HG03558 (cell line): ENCODE data around the gene ARG1.
"Not testable (repeated sequence)": the region's sequence is repeated elsewhere in the genome, so short reads cannot be mapped to it uniquely, and the experiment has no call there.

Experiments used
- ATAC-seq: cut with Tn5 transposase; IDR thresholded peaks from one replicate; pipeline ENCODE4 v1.9.1; 2021; ENCODE audit warnings: moderate number of reproducible peaks; ENCODE audit not compliant: unreplicated experiment; ENCODE audit errors: extremely low read depth

ARG1 gene

DNA sequence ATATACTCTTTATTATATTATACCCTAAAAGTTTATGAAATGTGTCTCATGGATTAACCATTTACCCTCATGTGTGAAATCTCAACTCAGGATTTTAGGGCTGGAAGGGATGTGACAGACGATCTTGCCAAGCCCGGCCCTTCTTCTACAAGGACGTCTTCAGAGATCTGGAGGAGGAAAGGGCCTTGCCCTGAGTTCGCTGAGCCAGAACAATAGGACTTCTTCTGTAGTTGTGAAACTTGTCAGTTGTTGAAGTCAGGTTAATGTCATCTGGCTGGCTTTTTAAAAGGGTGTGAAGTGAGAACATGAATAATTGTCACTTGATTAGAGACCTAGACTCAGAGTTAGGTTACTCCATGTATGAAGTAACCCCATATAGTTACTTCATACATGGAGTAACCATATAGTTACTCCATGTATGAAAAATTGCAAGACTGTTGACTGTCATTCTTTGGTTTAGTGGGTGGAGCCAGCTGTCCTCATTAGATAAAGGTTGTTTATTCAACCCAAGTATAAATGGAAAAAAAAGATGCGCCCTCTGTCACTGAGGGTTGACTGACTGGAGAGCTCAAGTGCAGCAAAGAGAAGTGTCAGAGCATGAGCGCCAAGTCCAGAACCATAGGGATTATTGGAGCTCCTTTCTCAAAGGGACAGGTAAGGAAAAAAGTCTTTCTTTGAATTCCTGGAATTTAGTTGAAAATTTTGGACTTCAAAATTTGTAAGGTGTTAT lies at the start of gene ARG1:
ARG1 (plus strand) TSS at position 541 of the 730 bp plus-strand sequence; CDS start at position 598, 57 bp downstream.
- ATAC-seq: no peak

DNA sequence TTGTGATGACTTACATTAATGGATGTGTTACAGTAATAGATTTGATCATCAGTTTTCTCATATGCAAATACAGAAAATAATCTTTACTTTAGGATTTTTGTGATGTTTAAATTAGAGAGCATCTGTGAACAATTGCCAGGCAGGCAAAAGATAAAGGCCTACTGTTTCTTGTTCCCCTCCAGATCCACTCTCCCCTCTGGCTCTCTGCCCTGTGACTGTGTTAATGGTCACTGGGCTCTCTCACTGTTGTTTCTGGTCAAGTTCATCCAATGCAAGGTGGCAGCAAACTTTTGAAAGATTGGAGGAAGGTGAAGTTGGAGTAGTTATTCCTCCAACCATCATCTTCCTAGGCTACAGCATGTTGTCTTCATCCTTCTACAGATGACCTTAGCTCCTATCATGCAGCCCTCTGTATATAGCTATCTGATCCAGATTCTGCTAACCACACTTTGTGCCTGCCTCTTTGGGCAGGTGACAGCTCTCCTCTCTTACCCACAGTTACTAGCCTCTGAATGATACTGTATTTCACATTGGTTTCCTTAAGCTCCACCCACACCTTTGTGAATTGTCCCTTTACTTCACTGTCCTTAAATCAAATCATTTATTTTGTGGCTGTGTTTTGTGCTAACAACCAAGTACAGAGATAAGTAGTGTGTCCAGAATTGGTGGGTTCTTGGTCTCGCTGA lies 48.9 kb upstream of the ARG1 start:
- ATAC-seq: no peak

DNA sequence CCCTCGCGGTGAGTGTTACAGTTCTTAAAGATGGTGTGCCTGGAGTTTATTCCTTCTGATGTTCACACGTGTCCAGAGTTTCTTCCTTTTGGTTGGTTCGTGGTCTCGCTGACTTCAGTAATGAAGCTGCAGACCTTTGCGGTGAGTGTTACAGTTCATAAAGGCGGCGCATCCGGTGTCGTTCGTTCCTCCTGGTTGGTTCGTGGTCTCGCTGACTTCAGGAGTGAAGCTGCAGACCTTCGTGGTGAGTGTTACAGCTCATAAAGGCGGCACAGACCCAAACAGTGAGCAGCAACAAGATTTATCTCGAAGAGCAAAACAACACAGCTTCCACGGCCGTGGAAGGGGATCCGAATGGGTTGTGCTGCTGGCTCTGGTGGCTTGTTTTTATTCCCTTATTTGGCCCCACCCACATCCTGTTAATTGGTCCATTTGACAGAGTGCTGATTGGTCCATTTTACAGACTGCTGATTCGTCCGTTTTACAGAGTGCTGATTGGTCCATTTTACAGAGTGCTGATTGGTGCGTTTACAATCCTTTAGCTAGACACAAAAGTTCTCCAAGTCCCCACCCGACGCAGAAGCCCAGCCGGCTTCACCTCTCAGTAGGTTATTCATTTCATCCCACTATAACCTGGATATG lies 48.2 kb upstream of the ARG1 start:
- no peak for ATAC-seq

DNA sequence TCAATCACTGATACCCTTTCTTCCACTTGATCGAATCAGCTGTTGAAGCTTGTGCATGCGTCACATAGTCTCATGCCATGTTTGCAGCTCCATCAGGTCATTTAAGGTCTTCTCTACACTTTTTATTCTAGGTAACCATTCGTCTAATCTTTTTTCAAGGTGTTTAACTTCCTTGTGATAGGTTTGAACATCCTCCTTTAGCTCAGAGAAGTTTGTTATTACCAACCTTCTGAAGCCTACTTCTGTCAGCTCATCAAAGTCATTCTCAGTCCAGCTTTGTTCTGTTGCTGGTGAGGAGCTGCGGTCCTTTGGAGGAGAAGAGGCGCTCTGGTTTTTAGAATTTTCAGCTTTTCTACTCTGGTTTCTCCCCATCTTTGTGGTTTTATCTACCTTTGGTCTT lies 42.1 kb upstream of the ARG1 start:
- ATAC-seq: not testable (repeated sequence)

DNA sequence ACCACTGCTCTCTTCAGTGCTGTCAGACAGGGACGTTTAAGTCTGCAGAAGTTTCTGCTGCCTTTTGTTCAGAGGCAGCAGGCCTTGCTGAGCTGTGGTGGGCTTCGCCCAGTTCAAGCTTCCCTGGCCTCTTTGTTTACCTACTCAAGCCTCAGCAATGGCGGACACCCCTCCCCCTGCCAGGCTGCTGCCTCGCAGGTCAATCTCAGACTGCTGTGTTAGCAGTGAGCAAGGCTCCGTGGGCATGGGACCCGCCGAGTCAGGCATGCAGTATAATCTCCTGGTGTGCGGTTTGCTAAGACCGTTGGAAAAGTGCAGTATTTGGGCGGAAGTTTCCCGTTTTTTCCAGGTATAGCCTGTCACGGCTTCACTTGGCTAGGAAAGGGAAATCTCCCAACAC lies 41.3 kb upstream of the ARG1 start:
- ATAC-seq: not testable (repeated sequence)

- ATAC-seq: peak; percentile 88
Measured at GRCh38 chr6:131532580-131533039, 40.4 kb upstream of the ARG1 start.

- not testable (repeated sequence) for ATAC-seq
Measured at GRCh38 chr6:131538615-131539014, 34.4 kb upstream of the ARG1 start.

DNA sequence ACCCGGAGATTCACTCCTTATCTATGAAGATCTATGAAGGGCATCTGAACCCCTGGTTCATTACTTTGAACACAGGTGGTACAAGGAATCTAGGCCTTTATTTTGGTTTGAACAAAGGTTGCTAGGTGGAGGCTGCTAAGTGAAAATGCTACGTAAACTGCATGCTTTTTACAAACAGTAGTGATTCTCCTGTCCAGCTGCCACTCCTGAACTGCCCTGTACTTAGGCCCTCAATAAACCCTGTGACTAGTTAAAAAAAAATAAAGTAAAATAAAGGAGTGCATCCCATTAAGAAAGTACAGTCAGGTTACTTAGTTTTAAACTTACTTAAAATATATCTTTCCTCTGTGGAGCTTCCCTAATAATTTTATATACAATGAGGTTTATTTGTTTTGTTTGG lies 27.7 kb upstream of the ARG1 start:
- ATAC-seq: no peak

DNA sequence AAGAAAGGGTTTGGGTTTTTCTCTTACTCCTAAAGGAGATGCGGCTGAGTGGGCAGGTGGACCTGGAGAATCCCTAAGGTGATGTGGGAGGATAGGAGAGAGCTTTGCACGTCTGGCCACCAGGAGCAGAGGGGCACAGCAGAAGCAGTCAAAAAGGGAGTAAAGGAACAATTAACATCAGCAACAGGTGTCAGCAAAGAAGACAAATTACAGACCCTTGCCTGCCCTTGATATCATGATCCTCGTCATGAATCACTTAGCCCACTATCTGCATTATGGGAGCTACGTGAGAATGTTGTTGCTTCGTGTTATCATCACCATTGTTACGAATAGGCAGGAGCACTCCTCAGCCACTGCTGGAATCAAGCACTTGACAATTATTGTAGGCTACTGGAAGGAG lies 25.5 kb upstream of the ARG1 start:
- ATAC-seq: no peak

DNA sequence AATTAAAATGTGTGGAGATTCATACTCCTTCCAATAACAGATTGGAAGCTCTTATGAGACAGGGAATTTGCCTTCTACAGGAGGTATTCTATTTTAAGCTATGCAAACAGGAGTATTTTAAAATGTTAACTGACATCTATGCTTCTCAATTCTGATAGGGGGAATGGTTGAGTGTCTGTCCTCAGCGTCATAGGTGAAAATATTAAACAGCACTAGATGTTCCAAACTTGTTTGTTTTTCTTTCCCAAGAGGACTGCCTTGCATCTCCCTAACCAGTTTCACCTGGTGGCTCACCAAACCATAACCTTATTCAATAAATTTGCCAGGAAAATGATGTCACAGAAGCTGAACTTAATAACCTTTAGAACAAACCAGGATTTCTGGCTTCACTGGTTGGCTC lies 24.6 kb upstream of the ARG1 start:
- no peak for ATAC-seq

DNA sequence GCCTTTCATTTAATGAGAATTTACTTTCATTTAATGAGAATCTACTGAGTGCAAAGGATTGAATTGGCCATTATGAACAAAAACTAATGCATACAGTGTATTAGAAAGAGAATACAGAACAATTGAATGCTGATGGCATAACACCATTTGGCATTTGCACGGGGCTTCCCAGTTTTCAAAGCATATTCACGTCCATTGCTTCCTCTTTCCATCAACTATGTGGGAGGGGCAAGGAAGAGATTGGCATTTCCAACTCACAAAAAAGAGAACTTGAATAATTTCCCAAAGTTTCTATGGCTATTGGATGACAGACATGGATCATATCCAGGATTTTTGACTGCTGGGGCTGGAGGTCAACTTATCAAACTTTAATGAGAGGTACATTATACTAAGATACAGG lies 23.2 kb upstream of the ARG1 start:
- no peak for ATAC-seq

DNA sequence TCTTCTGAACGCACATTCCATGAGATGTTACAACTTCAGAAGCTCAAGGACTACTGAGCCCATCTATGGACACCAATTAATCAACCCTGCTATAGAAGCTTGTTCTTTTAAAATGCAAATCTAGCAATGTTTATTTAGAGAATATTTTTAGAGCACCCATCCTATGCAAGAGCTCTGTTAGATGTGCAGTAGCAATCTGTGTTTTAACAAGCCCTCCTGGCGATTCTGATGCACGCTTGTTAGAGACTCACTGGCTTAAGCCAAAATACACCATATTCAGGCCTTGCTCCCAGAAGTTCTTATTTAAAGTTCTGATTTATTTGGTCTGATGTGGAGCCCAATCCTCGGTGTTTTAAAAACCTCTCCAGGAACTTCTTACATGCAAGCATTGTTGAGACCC lies 21.1 kb upstream of the ARG1 start:
- ATAC-seq: no peak

DNA sequence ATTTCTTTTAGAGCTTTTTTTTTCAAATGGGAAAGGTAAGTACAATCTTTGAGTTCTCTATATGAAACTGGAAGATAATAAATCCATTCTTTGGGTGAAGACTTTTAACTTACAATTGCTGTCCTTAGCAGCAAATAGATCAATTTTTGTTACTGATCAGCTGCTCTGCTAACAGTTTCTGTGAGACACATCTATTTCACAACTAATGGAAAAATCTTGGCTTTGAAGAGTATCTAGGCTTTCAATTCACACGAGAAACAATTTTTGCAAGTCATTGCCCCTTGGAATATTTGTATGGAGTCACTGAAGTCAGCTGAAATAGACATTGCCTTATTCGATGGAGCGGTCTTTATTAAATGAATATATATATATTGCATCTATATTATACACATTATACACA lies 20.5 kb upstream of the ARG1 start:
- ATAC-seq: no peak

DNA sequence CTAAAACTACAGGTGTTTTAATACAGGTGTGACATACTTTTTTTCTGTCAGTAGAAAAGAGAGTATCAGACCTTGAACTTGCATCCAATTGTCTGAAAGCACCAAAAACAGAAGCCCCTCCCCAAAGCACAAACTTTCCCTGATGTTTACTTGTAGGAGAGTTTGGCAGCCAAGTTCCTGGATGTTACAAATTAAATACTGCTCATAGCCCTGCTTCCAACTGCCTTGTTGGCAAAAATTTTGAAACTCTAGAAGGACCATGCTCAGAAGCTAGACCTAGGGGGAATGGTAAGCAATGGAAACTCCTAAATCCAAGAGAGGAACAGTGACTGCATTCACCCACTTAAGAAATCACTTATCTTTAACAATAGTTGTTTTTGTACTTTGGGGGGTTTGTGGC lies 17.0 kb upstream of the ARG1 start:
- no peak for ATAC-seq

DNA sequence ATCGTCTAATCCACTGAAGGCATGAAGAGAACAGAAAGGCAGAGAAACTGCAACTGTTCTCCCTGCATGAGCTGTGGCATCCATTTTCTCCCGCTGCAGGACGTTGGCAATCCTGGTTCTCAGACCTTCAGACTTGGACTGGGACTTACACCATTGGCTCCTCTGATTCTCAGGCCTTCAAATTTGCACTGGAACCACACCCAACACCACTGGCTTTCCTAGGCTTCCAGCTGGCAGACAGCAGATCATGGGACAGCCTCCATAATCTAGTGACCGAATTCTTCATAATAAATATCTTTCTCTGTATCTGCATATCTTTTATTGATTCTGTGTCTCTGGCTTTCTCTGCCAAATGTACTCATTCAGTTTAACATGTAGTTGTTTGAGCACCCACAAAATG lies 14.1 kb upstream of the ARG1 start:
- ATAC-seq: no peak

DNA sequence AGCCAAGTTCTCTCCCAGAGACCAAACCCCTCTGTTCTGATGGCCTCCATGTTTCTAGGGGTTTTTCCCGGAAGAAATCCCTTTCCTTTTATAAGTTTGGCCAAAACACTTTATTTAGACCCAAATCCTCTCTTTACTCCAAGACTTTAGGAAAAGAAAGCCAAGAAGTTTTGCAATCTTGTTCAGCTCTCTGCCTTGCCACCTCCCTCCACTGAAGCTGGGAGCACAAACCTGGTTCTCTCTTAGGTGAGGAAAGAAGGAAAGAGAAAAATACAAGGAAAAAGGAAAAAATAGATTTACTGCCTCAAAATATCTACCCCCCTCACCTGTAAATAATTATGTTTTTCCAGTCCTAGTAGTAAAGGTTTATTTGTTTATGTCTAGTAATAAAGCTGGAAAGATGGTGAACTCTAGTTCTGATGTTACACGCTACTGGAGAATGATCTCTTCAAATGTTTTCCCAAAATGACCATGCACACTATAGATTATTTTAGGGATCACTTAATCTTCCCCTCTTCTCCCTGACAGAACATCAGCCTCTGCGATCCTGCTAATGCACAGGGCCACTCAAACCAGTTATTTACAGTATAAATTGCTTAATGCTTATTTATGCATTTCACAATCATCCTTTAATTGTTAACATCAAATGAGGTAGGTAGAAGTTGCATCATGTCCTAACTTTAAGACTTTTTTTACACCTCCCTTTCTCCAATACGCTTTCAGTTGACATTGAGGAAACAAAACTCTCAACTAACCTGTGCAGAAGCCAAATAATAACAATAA lies 10.9 kb upstream of the ARG1 start:
- no peak for ATAC-seq

- ATAC-seq: no peak
Measured at GRCh38 chr6:131565056-131565455, 8.0 kb upstream of the ARG1 start.

- no peak for ATAC-seq
Measured at GRCh38 chr6:131568726-131569125, 4.3 kb upstream of the ARG1 start.

GRCh38 chr6:131574133-131574532 lies 1.1 kb downstream of the ARG1 start:
- ATAC-seq: no peak

DNA sequence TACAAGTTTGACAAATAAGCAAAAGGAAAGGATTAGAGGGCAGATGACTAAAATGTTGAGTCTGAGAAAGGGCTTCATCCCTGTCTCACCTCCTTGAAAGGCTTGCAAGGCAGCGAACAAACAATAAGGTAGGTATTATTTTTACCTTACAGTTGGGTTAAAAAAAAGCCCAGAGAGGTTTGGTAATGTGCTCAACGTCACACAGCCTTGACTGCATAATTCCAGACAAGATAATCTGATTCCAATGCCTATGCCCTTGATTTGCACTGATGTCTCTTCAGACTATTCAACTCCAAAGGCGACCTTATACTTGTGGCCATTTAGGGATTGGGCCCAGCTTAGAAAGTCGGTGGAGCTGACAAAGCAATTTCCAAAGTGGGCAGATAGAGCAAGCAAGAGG lies 1.7 kb downstream of the ARG1 start:
- ATAC-seq: no peak
